HG03442 (cell line): ENCODE results near the gene TRIM40.

Experiments
- ATAC-seq: cut with Tn5 transposase; IDR thresholded peaks from one replicate; pipeline ENCODE4 v1.9.1; 2021; ENCODE audit warnings: mild to moderate bottlenecking, moderate library complexity; ENCODE audit not compliant: unreplicated experiment

TRIM40 gene

GRCh38 chr6:30194797-30195690, 59.1 kb downstream of the TRIM40 start:
- ATAC-seq = no peak

- ATAC-seq = no peak
Observed at GRCh38 chr6:30195951-30196350, 60.0 kb downstream of the TRIM40 start.

- no peak for ATAC-seq
Observed at GRCh38 chr6:30196376-30196775, 60.4 kb downstream of the TRIM40 start.
